Keratinocyte (primary cell): ENCODE data around the gene LRPPRC. TPM values are rescaled to one million over a fixed set of nuclear protein-coding genes. Genes with fewer than 3 reads are reported as not detected.

Experiments
- DNase-seq: peaks from one replicate; pipeline ENCODE4 v3.0.0-alpha.2; 2011; ENCODE audit warnings: low read depth, missing footprints, low spot score
- FAIRE-seq: peaks from 2 replicates; lab custom pipeline; 2011; peaks lifted over from hg19 to GRCh38; lab: Jason Lieb, UNC
- H2AFZ ChIP-seq: 2 replicates; pipeline ENCODE4 v1.6.0; 2012; ENCODE audit warnings: low read length, control low read depth, inconsistent platforms; ENCODE audit not compliant: control insufficient read depth
- H3K27ac ChIP-seq: 2 replicates; pipeline ENCODE4 v1.5.1; 2011; ENCODE audit warnings: low read length; ENCODE audit not compliant: control insufficient read depth, insufficient read depth
- H3K27me3 ChIP-seq: 3 replicates; pipeline ENCODE4 v1.6.0; 2011; ENCODE audit warnings: low read length; ENCODE audit not compliant: control insufficient read depth, insufficient read depth; ENCODE audit errors: extremely low read depth
- H3K36me3 ChIP-seq, 2 experiments: 2 replicates in 1 of 2; 3 replicates in 1 of 2; pipeline ENCODE4 v1.5.1; 2011; ENCODE audit warnings: low read length in 2 of 2, mild to moderate bottlenecking in 1 of 2; ENCODE audit not compliant: control insufficient read depth in 2 of 2, insufficient read depth in 2 of 2; ENCODE audit errors: extremely low read depth in 1 of 2
- H3K4me1 ChIP-seq: 3 replicates; pipeline ENCODE4 v1.5.1; 2011; ENCODE audit warnings: low read length; ENCODE audit not compliant: control insufficient read depth, insufficient read depth; ENCODE audit errors: extremely low read depth
- H3K4me2 ChIP-seq: 3 replicates; pipeline ENCODE4 v1.6.0; 2011; ENCODE audit warnings: low read depth, low read length; ENCODE audit not compliant: control insufficient read depth, insufficient read depth; ENCODE audit errors: extremely low read depth
- H3K4me3 ChIP-seq, 3 experiments: fragments of 200-600 bp in 1 of 3; sonication (generic) in 1 of 3; 2 replicates in 2 of 3; 3 replicates in 1 of 3; pipeline ENCODE4 v1.5.1; 2011 to 2016; ENCODE audit warnings: low read length in 3 of 3, mild to moderate bottlenecking in 3 of 3, control low read depth in 2 of 3, inconsistent platforms in 1 of 3, low read depth in 1 of 3, mixed read lengths in 1 of 3, mixed run types in 1 of 3, moderate library complexity in 1 of 3; ENCODE audit not compliant: control insufficient read depth in 2 of 3, insufficient read depth in 2 of 3; ENCODE audit errors: extremely low read depth in 1 of 3
- H3K79me2 ChIP-seq: 2 replicates; pipeline ENCODE4 v1.6.0; 2012; ENCODE audit warnings: low read length; ENCODE audit not compliant: control insufficient read depth, insufficient read depth
- H3K9ac ChIP-seq: 3 replicates; pipeline ENCODE4 v1.6.0; 2011; ENCODE audit warnings: low read length; ENCODE audit not compliant: control insufficient read depth, insufficient read depth; ENCODE audit errors: extremely low read depth
- H3K9me1 ChIP-seq: 3 replicates; pipeline ENCODE4 v1.6.0; 2011; ENCODE audit warnings: low read length; ENCODE audit not compliant: control insufficient read depth, insufficient read depth; ENCODE audit errors: extremely low read depth
- H3K9me3 ChIP-seq: 2 replicates; pipeline ENCODE4 v1.5.1; 2012; ENCODE audit warnings: low read depth, low read length; ENCODE audit not compliant: control insufficient read depth
- H4K20me1 ChIP-seq: 3 replicates; pipeline ENCODE4 v1.6.0; 2011; ENCODE audit warnings: low read length; ENCODE audit not compliant: control insufficient read depth, insufficient read depth; ENCODE audit errors: extremely low read depth
- EZH2 ChIP-seq: IDR thresholded peaks from one replicate; pipeline ENCODE4 v1.6.1; 2012; ENCODE audit warnings: inconsistent platforms, mild to moderate bottlenecking, low read length, moderate library complexity
- dilution Hi-C: fragments of 300-500 bp; cut with MboI; formaldehyde crosslinking; loops from one replicate; pipeline ENCODE4 v1.7.0; 2020; ENCODE audit warnings: low sequenced_read_pairs; ENCODE audit not compliant: extremely low pct_ligation_motif_present
- polyA plus RNA-seq, 5 experiments: library from polyadenylated mRNA; depleted of rRNA in 3 of 5; stranded (reverse) in 3 of 5; stranded (forward) in 1 of 5; unstranded in 1 of 5; fragments of >200 nt; gene quantifications; 1 replicate in 1 of 5; 2 replicates in 3 of 5; 3 replicates in 1 of 5; pipeline versions ENCODE4 v1.2.1 to v1.2.3, GENCODE V29; 2011 to 2012; ENCODE audit warnings: missing spikeins in 2 of 5, low read depth in 1 of 5, low replicate concordance in 1 of 5
- TF ChIP-seq, protein P1 (sequence below), 3 experiments: IDR thresholded peaks in 1 of 3; conservative IDR thresholded peaks in 1 of 3; optimal IDR thresholded peaks in 1 of 3; 2 replicates in 2 of 3; 3 replicates in 1 of 3; pipeline versions ENCODE3 to v1.5.1; 2011; ENCODE audit warnings: low read length in 3 of 3, mild to moderate bottlenecking in 3 of 3, moderate library complexity in 2 of 3, control low read depth in 1 of 3, inconsistent platforms in 1 of 3; ENCODE audit not compliant: insufficient read depth in 2 of 3; ENCODE audit errors: extremely low read depth in 1 of 3

The LRPPRC gene
- polyA plus RNA-seq, 1 donor (not counting 4 experiments of a cell fraction or from before 2014, with no cell fraction given) = 115 TPM

DNA sequence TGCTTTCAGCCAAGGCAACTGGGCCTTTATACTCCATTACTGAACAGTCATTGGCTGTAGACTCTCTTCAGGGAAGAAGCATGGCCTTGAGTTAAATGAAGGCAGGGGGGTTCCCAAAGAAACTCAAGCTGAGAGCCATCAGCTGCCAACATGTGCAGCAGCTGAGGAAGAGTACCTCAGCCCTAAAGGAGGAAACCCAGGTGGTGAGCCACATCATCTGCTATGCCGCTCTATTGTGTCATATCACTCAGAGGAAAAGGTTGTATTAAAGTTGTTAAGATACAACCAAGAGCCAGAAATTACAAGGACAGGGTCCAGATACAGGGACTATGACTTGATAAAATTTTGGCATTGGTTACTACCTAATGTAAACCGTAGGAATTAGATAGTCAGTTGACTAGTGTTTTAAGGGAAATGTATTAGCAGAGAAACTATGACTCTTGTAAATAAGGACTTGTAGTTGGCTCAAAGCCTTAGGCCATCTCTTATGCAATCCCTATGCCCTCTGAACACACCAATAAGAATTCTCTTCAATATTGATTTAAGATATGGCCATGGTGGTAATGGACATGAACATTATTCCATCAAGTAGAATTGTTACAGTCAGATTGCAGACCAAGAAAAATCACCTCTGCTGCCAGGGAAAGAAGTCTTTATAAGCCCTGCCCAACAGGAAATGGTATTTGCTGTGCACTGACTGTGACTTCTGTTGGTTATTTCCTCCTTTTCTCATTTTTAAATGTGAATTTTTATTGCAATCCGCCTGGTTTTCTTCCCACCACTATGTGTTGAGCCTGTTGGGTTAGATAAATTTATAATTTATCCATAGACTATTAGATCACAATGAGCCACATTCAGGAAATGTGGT is 9.2 kb upstream of the LRPPRC start:
- H4K20me1 ChIP-seq = no peaks in the 10 kb centered on the region
- no peaks in the 10 kb centered on the region for H3K36me3 ChIP-seq
- FAIRE-seq (no peak), DNase-seq (no peak)
- H2AFZ ChIP-seq = no peak overlapping the region
- no peaks in the 10 kb centered on the region for H3K79me2 ChIP-seq
- no peaks in the 10 kb centered on the region for H3K4me1 ChIP-seq
- dilution Hi-C loops = no loop called here
- no peak overlapping the region for H3K27ac ChIP-seq
- TF ChIP-seq, protein P1, sequence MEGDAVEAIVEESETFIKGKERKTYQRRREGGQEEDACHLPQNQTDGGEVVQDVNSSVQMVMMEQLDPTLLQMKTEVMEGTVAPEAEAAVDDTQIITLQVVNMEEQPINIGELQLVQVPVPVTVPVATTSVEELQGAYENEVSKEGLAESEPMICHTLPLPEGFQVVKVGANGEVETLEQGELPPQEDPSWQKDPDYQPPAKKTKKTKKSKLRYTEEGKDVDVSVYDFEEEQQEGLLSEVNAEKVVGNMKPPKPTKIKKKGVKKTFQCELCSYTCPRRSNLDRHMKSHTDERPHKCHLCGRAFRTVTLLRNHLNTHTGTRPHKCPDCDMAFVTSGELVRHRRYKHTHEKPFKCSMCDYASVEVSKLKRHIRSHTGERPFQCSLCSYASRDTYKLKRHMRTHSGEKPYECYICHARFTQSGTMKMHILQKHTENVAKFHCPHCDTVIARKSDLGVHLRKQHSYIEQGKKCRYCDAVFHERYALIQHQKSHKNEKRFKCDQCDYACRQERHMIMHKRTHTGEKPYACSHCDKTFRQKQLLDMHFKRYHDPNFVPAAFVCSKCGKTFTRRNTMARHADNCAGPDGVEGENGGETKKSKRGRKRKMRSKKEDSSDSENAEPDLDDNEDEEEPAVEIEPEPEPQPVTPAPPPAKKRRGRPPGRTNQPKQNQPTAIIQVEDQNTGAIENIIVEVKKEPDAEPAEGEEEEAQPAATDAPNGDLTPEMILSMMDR (optimal IDR thresholded peaks at IDR 0.05 in 1 of 3, IDR thresholded peaks at IDR 0.05 in 1 of 3, conservative IDR thresholded peaks at IDR 0.05 in 1 of 3; ENCODE audit: extremely low read depth in 1 of 3, insufficient read depth in 2 of 3, low read length in 3 of 3) = no peak
- TF ChIP-seq EZH2 = no peak
- no peak overlapping the region for H3K4me2 ChIP-seq
- no peak overlapping the region for H3K4me3 ChIP-seq
- H3K27me3 ChIP-seq = peaks cover 4% of the 10 kb centered on the region
- no peak overlapping the region for H3K9ac ChIP-seq
- H3K9me3 ChIP-seq = no peaks in the 10 kb centered on the region
- no peaks in the 10 kb centered on the region for H3K9me1 ChIP-seq

DNA sequence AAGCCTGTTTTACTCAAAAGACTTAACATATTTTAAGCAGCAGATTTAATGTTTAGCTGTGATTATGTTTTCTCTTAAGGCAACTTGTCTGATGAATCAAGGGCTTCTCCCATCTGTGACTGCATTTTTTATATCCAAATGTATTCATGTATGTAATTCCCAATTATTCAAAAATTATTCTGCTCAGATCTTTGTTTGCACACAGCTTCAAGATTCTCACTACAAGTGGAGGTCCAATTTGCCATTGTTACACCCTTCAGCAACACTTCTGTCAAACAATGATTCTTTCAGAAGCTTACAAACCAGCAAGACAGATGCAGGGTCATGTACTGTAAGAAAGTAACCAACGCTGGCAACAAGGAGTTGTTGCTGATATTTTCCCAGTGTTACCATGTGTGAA is 5.9 kb upstream of the LRPPRC start:
- H3K36me3 ChIP-seq = no peaks in the 10 kb centered on the region
- no peak overlapping the region for H3K4me2 ChIP-seq
- H3K9me1 ChIP-seq = no peaks in the 10 kb centered on the region
- H3K9ac ChIP-seq = no peak overlapping the region
- TF ChIP-seq EZH2 = no peak
- TF ChIP-seq, protein P1 (optimal IDR thresholded peaks at IDR 0.05 in 1 of 3, IDR thresholded peaks at IDR 0.05 in 1 of 3, conservative IDR thresholded peaks at IDR 0.05 in 1 of 3; ENCODE audit: extremely low read depth in 1 of 3, insufficient read depth in 2 of 3, low read length in 3 of 3) = no peak
- no peaks in the 10 kb centered on the region for H3K9me3 ChIP-seq
- H3K27me3 ChIP-seq = no peaks in the 10 kb centered on the region
- DNase-seq (no peak), FAIRE-seq (no peak)
- H3K4me3 ChIP-seq = no peak overlapping the region
- H4K20me1 ChIP-seq = no peaks in the 10 kb centered on the region
- H3K27ac ChIP-seq = no peak overlapping the region
- H3K79me2 ChIP-seq = no peaks in the 10 kb centered on the region
- dilution Hi-C loops = no loop called here
- H2AFZ ChIP-seq = no peak overlapping the region
- no peaks in the 10 kb centered on the region for H3K4me1 ChIP-seq
